Activated CD8-positive, alpha-beta T cell treated with anti-CD3 and anti-CD28 coated beads, Interleukin-2, amount 10 ng/mL, durations not matched to agents 7 days and 5 days (primary cell): Measurements from ENCODE around the gene AP3D1. TPM values are rescaled to one million over a fixed set of nuclear protein-coding genes. Genes with fewer than 3 reads are reported as not detected.
"Not testable (repeated sequence)": the region's sequence is repeated elsewhere in the genome, so short reads cannot be mapped to it uniquely, and the experiment has no call there.

Experiments used
- ATAC-seq: fragments of 150-1000 bp; cut with Tn5 transposase; one replicate; pipeline ENCODE4 v1.10.0; 2021; ENCODE audit warnings: moderate library complexity
- CTCF ChIA-PET: fragments of 350-600 bp; sonication (Branson Sonifier 250); formaldehyde crosslinking; loops from one replicate; lab custom pipeline; 2021; ENCODE audit warnings: antibody characterized with exemption; lab: Charles Lee
- POLR2A ChIA-PET: fragments of 350-600 bp; sonication (Branson Sonifier 250); formaldehyde crosslinking; loops from one replicate; lab custom pipeline; 2021; ENCODE audit warnings: antibody characterized with exemption; lab: Charles Lee
- DNase-seq: peaks from one replicate; pipeline ENCODE4 v3.0.0-alpha.2; 2020
- H3K27ac Mint-ChIP-seq: one replicate; pipeline ENCODE4 v1.8.0; 2021; ENCODE audit warnings: mild to moderate bottlenecking, mixed read lengths
- H3K27me3 Mint-ChIP-seq: one replicate; pipeline ENCODE4 v1.8.0; 2021; ENCODE audit warnings: low read depth, mixed read lengths
- H3K36me3 Mint-ChIP-seq: one replicate; pipeline ENCODE4 v1.8.0; 2021; ENCODE audit warnings: low read depth, mixed read lengths
- H3K4me1 Mint-ChIP-seq: one replicate; pipeline ENCODE4 v1.8.0; 2021; ENCODE audit warnings: low read depth, mixed read lengths
- H3K4me3 Mint-ChIP-seq: one replicate; pipeline ENCODE4 v1.8.0; 2021; ENCODE audit warnings: mild to moderate bottlenecking, mixed read lengths
- H3K9me3 Mint-ChIP-seq: one replicate; pipeline ENCODE4 v1.8.0; 2022; ENCODE audit warnings: mixed read lengths; ENCODE audit not compliant: insufficient read depth
- total RNA-seq, 2 experiments: library from RNA; stranded (reverse); gene quantifications; one replicate each; pipeline ENCODE4 v1.2.3, GENCODE V29; 2021

AP3D1 gene
- total RNA-seq, 2 experiments from 2014 or later, result 91.5 to 100 TPM

DNA sequence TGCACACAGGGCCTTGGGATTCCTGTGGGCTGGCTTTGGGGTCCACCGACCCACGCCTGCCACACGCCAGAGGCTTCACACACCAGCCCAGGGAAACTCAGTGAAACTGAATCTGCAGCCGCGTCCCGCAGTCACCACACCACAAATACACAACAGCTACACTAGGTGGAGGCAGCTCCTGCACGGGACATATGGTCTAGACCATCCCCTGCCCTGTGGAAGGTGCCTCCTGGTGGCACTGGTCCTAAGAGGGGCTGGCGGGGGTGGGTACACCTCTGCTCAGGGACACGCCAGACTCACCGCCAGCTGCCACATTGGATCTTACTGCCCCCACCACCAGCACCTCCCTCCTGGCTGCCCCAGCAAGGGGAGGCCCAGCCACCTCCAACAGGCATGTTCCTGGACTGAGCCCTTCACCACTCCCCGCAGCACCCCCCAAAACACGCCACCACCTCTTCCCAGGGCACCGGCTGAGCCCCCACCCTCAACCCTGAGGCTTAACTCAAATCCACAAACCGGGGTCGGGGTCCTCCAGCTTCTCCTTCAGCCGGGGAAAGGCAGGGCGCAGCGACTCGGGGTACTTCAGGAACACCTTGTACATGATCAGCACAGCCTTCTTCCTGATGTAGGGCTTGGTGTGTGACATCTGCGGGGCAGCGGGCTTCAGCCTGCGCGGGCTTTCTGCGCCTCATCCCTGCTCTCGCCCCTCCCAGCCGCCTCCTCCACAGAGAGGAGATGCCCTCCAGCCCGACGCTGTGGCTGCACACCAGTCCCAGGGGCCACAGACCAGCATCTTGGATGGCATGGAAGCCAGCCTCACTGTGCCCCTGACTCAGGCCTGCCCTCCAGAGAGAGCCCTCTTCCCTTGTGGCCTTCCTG, 21.2 kb downstream of the AP3D1 start:
- no peaks in the 10 kb centered on the region for H3K9me3 Mint-ChIP-seq
- ATAC-seq (no peak), DNase-seq (no peak)
- H3K4me3 Mint-ChIP-seq, result no peak overlapping the region
- POLR2A ChIA-PET, result no interaction called here
- H3K27me3 Mint-ChIP-seq, result no peaks in the 10 kb centered on the region
- CTCF ChIA-PET, result no interaction called here
- no peaks in the 10 kb centered on the region for H3K4me1 Mint-ChIP-seq
- H3K27ac Mint-ChIP-seq, result no peak overlapping the region
- peaks cover 25% of the 10 kb centered on the region for H3K36me3 Mint-ChIP-seq

DNA sequence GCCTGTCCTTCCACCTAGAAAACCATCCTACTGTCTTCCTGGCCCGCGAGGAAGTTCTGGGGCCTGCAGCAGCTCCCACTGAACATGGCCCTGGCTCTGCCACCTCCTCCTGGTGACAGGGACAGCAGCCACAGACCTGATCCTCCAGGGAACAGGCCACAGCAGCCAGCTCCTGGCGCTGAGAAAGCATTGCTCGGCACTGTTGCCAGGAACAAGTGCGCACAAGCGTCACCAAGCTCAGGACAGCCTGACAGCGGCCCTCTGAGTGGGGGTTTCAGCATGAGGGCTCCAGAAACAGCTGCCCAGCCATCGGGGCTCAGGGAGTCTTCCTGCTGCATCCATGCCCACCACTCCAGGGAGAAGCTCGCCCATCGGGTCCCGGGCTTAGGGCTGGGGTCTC, 21.9 kb downstream of the AP3D1 start:
- Mint-ChIP-seq H3K36me3 (peaks cover 25% of the 10 kb centered on the region), H3K4me1 (no peaks in the 10 kb centered on the region), H3K27ac (no peak overlapping the region), H3K27me3 (no peaks in the 10 kb centered on the region), H3K9me3 (no peaks in the 10 kb centered on the region), H3K4me3 (no peak overlapping the region)
- no peak for ATAC-seq
- ChIA-PET POLR2A (no interaction called here), CTCF (no interaction called here)
- no peak for DNase-seq

DNA sequence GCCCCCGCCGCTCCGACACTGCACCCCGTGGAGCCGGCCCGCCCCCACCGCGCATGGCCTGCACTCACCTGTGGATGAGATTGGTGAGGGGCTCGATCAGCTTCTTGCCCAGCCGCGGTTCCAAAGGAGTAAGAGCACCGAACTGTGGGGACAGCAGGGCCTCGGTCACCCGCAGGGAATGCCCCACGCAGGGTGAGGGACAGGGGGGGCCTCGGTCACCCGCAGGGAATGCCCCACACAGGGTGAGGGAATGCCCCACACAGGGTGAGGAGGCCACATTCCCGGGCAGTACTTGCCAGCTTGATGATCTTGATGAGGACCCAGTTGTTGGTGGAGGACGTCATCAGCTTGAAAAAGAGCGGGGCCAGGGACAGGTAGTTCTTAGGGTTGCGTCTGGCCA, 22.3 kb downstream of the AP3D1 start:
- ChIA-PET POLR2A (no interaction called here), CTCF (interaction anchor here (0.6 kb wide), 1 partner anchor 20 kb away, joined by 3 read pairs; no protein-coding TSS in a partner anchor)
- Mint-ChIP-seq H3K36me3 (peaks cover 25% of the 10 kb centered on the region), H3K27ac (no peak overlapping the region), H3K4me3 (no peak overlapping the region), H3K27me3 (no peaks in the 10 kb centered on the region), H3K9me3 (no peaks in the 10 kb centered on the region), H3K4me1 (no peaks in the 10 kb centered on the region)
- DNase-seq, result no peak
- no peak for ATAC-seq

DNA sequence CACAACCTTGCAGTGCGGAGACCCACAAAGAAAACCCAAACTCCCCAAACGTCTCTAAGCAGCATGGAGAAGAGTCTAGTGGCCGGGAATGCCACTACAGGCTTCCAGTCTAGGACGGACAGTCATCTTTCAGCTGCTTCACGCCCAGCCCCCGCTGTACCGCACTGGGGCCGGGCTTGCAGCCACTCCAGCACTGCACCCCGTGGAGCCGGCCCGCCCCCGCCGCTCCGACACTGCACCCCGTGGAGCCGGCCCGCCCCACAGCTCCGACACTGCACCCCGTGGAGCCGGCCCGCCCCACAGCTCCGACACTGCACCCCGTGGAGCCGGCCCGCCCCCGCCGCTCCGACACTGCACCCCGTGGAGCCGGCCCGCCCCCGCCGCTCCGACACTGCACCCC, 23.1 kb downstream of the AP3D1 start:
- ATAC-seq, POLR2A ChIA-PET, DNase-seq, H3K27ac Mint-ChIP-seq, H3K9me3 Mint-ChIP-seq, H3K4me3 Mint-ChIP-seq, H3K4me1 Mint-ChIP-seq, H3K27me3 Mint-ChIP-seq: not testable (repeated sequence)
- H3K36me3 Mint-ChIP-seq, result peaks cover 26% of the 10 kb centered on the region
- CTCF ChIA-PET, result interaction anchor here (0.6 kb wide), 1 partner anchor 21 kb away, joined by 3 read pairs; no protein-coding TSS in a partner anchor

DNA sequence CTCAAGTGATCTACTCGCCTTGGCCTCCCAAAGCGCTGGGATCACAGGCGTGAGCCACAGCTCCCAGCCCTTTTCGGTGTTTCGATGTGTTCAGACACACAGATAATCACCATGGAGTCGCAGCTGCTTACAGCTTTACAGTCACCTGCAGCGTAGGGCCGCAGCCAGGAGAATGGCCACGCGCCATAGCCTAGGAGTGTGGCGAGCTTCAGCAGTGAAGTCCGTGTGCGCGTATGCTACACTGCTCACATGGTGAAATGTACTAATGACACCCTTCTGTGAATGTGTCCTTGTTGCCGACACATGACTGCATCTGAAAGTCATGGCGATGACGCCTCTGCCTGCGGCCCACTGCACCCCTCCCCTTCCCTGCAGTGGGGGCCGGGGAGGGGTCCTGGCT, 23.6 kb downstream of the AP3D1 start:
- Mint-ChIP-seq H3K27me3 (no peaks in the 10 kb centered on the region), H3K36me3 (peaks cover 24% of the 10 kb centered on the region)

DNA sequence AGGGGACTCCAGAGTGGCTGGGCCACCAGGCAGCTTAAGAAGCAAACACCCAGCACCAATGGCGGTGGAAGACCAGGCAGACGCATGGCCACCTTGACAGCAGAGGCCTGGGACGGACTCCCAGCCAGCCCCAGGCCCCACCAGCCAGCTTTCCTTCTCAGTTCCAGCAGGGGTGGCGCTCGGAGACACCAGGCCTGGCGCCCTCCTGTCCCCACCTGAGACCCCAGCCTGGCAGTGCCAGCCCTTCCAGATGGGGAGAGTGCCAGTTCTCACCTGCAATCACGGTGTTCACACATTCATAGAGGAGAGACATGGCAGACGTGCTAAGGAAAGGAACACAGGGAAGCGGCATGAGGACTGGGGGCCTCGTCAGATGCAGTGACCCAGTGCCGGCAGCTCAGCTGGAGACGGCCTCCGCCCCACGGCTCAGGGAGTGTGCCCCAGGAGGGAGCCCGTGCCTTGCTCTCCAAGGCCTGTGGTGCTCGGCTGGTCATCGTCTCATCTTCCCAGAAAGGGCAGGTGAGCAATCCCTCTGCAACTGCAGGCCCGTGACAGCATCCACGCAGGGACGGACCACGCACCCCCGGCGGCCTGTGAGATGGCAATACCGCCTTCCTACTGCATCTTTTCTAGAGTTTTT, 24.4 kb downstream of the AP3D1 start:
- Mint-ChIP-seq H3K4me3 (no peak overlapping the region), H3K27ac (no peak overlapping the region), H3K27me3 (no peaks in the 10 kb centered on the region), H3K4me1 (no peaks in the 10 kb centered on the region), H3K36me3 (peaks cover 25% of the 10 kb centered on the region), H3K9me3 (no peaks in the 10 kb centered on the region)
- CTCF ChIA-PET, result no interaction called here
- no peak for ATAC-seq
- POLR2A ChIA-PET, result no interaction called here
- DNase-seq, result no peak

More for the DNA sequence above, 23.6 kb downstream of the AP3D1 start:
- Mint-ChIP-seq H3K4me1 (no peaks in the 10 kb centered on the region), H3K4me3 (no peak overlapping the region), H3K9me3 (no peaks in the 10 kb centered on the region), H3K27ac (no peak overlapping the region)
- no peak for ATAC-seq
- ChIA-PET CTCF (no interaction called here), POLR2A (no interaction called here)
- DNase-seq, result no peak

DNA sequence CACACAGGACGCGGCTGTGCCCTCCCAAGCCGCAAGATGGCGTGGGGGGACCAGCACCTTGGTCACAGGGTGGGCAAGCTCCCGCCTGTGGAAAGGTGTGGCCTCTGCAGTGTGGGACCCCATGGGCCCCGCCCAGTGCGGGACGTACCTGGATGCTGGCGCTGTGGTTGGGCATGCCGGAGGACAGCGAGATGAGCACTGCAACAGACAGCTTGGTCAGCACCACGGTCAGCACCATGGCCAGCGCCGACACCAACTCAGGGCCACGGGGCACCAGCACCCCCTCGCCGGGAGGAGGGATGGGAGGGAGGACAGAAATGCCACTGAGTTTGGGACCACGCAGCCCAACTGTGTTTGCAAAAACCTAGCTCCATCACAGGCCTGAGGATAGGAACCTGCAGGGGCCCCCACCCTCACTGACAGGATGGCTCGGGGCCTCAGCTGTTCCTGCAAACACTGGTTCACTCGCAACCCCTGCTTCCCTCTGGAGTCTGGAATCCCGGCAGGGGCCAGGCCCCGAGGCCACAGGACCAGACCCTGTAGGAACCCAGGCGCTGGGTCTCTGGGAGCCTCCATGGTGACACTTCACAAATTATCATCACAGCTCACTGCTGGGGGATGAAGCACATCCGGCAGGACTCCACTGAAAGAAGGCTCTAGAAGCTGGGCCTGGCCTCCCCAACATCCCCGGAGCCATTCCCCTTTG, 27.5 kb downstream of the AP3D1 start:
- Mint-ChIP-seq H3K4me1 (peaks cover under 1% of the 10 kb centered on the region), H3K36me3 (peaks cover 31% of the 10 kb centered on the region), H3K9me3 (no peaks in the 10 kb centered on the region), H3K4me3 (no peak overlapping the region), H3K27me3 (no peaks in the 10 kb centered on the region), H3K27ac (no peak overlapping the region)
- POLR2A ChIA-PET, result no interaction called here
- CTCF ChIA-PET, result no interaction called here
- peak; percentile 44 for DNase-seq
- no peak for ATAC-seq

DNA sequence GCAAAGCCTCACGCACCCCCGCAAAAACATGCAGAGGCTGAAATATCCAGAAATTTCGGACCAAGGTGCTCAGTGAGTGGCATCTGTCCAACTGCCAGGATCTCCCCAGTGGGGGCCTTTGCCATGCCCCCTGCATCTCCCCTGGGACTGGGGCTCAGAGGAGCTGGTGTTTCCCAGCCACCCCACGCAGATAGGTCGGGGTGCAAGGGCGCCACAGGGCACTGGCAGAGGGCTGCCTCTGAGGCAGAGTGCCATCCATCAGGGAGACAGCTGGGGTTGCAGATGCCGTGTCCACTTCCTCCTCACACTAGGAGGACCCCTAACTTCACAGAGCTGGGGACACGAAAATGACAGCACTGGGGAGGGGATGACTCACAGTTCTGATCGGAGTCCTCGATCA, 28.4 kb downstream of the AP3D1 start:
- Mint-ChIP-seq H3K27ac (no peak overlapping the region), H3K4me1 (peaks cover 1% of the 10 kb centered on the region), H3K27me3 (no peaks in the 10 kb centered on the region), H3K4me3 (no peak overlapping the region), H3K36me3 (peaks cover 39% of the 10 kb centered on the region), H3K9me3 (no peaks in the 10 kb centered on the region)
- DNase-seq (no peak), ATAC-seq (no peak)
- ChIA-PET POLR2A (no interaction called here), CTCF (no interaction called here)

DNA sequence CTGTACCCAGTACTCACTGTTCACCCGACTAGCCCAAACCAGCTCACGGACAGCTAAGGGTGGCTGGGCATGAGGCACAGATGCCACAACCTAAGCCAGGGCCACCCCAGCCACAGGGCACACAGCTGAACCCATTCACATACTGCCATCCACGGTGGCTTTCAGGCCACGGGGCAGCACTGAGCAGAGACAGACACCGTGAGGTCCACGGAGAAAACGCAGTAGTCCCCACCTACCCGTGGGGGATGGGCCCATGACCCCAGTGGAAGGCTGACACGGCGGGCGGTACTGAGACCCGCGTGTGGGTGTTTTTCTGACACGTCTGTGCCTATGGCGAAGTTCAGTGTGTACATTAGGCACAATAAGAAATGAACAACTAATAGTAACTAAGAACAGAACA, 29.1 kb downstream of the AP3D1 start:
- H3K27me3 Mint-ChIP-seq, result no peaks in the 10 kb centered on the region
- DNase-seq (no peak), ATAC-seq (no peak)
- ChIA-PET POLR2A (no interaction called here), CTCF (no interaction called here)
- H3K9me3 Mint-ChIP-seq, result no peaks in the 10 kb centered on the region
- no peak overlapping the region for H3K27ac Mint-ChIP-seq
- H3K36me3 Mint-ChIP-seq, result peaks cover 41% of the 10 kb centered on the region
- peaks cover 1% of the 10 kb centered on the region for H3K4me1 Mint-ChIP-seq
- H3K4me3 Mint-ChIP-seq, result no peak overlapping the region

DNA sequence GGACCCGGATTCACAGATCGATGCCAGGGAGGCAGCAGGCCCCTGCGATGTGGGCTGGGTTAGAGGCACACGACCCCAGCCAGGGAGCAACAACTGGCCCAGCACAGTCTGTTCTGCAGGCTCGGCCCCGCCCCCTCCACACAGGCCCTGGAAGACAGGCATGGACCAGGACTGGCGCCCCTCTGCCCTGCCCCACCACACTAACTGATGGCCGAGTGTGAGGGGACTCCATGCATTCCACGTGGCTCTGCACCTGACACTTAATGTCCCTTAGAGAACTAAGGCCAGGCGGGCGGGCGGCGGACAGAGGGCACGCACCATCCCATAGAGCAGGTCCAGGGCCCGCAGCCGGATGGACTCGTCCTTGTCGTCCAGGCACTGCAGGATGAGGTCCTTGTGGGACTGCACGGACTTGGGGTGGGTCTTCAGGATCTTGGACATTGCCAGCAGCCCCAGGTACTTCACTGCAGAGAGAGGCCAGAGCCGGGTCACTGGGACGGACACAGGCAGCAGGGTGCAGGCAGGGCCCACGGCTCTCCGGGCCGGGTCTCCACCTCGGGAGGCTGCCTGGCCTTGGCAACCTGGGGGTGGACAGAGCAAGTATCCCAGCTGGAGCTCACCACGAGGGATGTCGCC, 29.8 kb downstream of the AP3D1 start:
- Mint-ChIP-seq H3K36me3 (peaks cover 42% of the 10 kb centered on the region), H3K4me3 (no peak overlapping the region), H3K27ac (no peak overlapping the region), H3K4me1 (peaks cover 1% of the 10 kb centered on the region), H3K27me3 (no peaks in the 10 kb centered on the region), H3K9me3 (no peaks in the 10 kb centered on the region)
- POLR2A ChIA-PET, result no interaction called here
- DNase-seq (no peak), ATAC-seq (no peak)
- CTCF ChIA-PET, result no interaction called here

DNA sequence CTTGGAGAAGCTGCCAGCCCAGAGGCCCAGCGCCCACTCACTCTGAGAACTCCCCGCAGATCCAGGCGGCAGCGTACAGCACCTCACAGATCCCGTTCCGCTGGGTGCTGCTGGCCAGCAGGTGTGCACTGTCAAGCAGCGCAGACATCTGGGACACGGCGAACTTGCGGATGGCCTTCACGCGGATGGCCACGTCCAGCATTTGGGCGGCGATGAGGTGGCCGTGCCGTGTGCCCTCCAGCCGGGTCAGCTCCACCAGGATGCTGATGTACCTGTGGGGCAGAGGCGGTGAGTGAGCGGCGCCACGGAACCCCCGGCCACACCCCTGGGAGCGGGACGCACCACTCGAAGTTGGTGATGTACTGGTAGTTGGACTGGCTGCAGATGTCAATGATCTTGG, 30.5 kb downstream of the AP3D1 start:
- no peaks in the 10 kb centered on the region for H3K9me3 Mint-ChIP-seq
- no peak for DNase-seq
- H3K27ac Mint-ChIP-seq, result no peak overlapping the region
- H3K27me3 Mint-ChIP-seq, result no peaks in the 10 kb centered on the region
- H3K4me1 Mint-ChIP-seq, result peaks cover 1% of the 10 kb centered on the region
- peaks cover 42% of the 10 kb centered on the region for H3K36me3 Mint-ChIP-seq
- no peak overlapping the region for H3K4me3 Mint-ChIP-seq
- no peak for ATAC-seq
- ChIA-PET POLR2A (no interaction called here), CTCF (no interaction called here)
